Thoracic aorta (tissue), 2 donors: Measurements from ENCODE around the gene GMDS. TPM values are rescaled to one million over a fixed set of nuclear protein-coding genes. Genes with fewer than 3 reads are reported as not detected.

Source experiments
- ATAC-seq: fragments of 150-250 bp; one replicate; pipeline ENCODE4 v1.8.0; 2017; ENCODE audit warnings: low read depth; ENCODE audit not compliant: insufficient number of reproducible peaks, low FRiP score
- DNase-seq: peaks from one replicate; pipeline ENCODE4 v3.0.0-alpha.2; 2020; ENCODE audit warnings: low spot score
- H3K27ac ChIP-seq, 2 donors: fragments of 200-600 bp; sonication (generic); 1 replicate in 1 of 2; 2 replicates in 1 of 2; pipeline ENCODE4 v1.5.1; 2016; ENCODE audit warnings: mild to moderate bottlenecking in 2 of 2, moderate library complexity in 2 of 2
- H3K27me3 ChIP-seq: fragments of 200-600 bp; sonication (generic); replicated peaks from 2 replicates; pipeline ENCODE4 v1.6.0; 2016; ENCODE audit warnings: mild to moderate bottlenecking; ENCODE audit not compliant: insufficient read depth
- H3K36me3 ChIP-seq: fragments of 200-600 bp; sonication (generic); one replicate; pipeline ENCODE4 v1.5.1; 2016
- H3K4me1 ChIP-seq, 2 donors: fragments of 200-600 bp; sonication (generic); 1 replicate in 1 of 2; 2 replicates in 1 of 2; pipeline versions ENCODE4 v1.5.1 to v1.6.0; 2016; ENCODE audit warnings: low read depth in 2 of 2, mild to moderate bottlenecking in 1 of 2; ENCODE audit not compliant: control insufficient read depth in 1 of 2
- H3K4me3 ChIP-seq: fragments of 200-600 bp; sonication (generic); 2 replicates; pipeline ENCODE4 v1.5.1; 2016; ENCODE audit warnings: mild to moderate bottlenecking
- H3K9me3 ChIP-seq: fragments of 200-600 bp; sonication (generic); 2 replicates; pipeline ENCODE4 v1.5.1; 2016
- CTCF ChIP-seq: fragments of 200-600 bp; sonication (generic); IDR thresholded peaks from one replicate; pipeline ENCODE4 v1.5.1; 2019; ENCODE audit warnings: antibody characterized with exemption
- total RNA-seq, 2 donors: library from RNA; depleted of rRNA; stranded (reverse); fragments of >200 nt; gene quantifications; one replicate each; pipeline versions ENCODE4 v1.1.0 to v1.2.3, GENCODE V29; 2016

The GMDS gene
- total RNA-seq, 2 donors from 2014 or later: 87.8 to 87.9 TPM

DNA sequence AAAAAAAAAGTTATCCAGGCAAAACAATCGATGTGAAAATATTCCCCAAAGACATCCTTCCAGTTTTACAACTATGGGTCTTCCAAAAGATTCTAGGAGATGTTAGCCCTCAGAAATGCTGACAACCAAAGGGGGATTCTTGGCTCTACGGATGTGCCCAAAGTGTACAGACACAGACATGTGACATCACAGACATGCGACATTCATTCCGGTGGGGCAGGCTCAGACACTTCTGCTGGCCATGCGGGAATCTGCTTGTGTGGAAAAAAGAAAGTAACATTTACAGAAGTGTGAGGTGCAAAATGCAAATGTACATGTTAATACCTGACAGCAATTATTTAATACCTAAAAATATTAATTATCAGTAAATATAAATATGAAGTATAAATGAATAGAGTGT, 367.1 kb downstream of the GMDS start:
- Histone ChIP-seq H3K27ac (no peak overlapping the region), H3K36me3 (no peaks in the 10 kb centered on the region), H3K27me3 (no peaks in the 10 kb centered on the region), H3K9me3 (no peaks in the 10 kb centered on the region), H3K4me1 (peaks cover 5 to 29% of the 10 kb centered on the region in 2 donors), H3K4me3 (no peak overlapping the region)
- no peak for DNase-seq
- TF ChIP-seq CTCF: no peak
- ATAC-seq: no peak

DNA sequence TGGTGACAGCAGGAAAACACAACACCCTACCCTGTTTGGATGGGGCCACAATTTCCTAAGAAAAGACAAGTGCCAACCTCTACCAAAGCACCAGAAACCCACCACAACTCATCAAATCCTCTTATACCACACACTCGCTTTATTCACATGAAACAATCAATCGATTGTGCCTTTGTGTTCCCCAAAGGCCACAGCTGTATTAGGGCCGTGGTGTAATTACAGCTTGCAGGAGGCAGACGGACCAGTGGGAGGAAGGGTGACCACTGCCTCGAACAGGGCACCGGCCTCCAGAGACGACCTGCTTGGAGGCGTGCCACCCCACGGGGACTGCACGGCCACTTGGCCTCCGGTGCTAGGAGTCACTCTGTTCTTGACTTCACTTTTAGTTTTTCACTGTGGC, 371.6 kb downstream of the GMDS start:
- no peak for TF ChIP-seq CTCF
- Histone ChIP-seq H3K27ac (peak overlapping the region; percentile 80 to 90), H3K4me3 (no peak overlapping the region), H3K36me3 (no peaks in the 10 kb centered on the region), H3K4me1 (peaks cover 0 to 46% of the 10 kb centered on the region in 2 donors), H3K27me3 (no peaks in the 10 kb centered on the region), H3K9me3 (no peaks in the 10 kb centered on the region)
- ATAC-seq (no peak), DNase-seq (no peak)

DNA sequence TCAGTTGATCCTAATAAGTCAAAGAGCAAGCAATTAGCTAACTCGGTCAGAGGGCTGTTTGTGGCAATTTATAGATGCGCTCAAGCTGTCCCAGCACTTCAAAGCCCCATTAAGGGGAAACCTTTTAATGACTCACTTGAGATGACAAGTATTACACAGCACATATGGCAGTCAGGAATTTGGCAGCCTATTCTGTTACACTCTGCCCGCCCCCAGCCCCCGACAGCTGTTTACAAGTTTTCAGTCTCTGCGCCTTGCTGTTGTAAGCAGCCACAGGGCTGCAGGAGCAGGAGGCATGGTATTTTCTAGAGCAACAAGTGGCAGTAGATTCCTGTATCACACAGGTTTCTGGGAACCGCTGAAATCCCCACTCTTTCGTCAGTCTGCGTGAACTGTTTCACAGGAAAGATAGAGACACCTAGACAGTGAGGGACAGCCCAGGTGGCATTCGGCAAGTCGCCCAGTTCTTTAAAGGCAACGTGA, 372.7 kb downstream of the GMDS start:
- peaks cover 0 to 46% of the 10 kb centered on the region in 2 donors for H3K4me1 ChIP-seq
- no peak for TF ChIP-seq CTCF

DNA sequence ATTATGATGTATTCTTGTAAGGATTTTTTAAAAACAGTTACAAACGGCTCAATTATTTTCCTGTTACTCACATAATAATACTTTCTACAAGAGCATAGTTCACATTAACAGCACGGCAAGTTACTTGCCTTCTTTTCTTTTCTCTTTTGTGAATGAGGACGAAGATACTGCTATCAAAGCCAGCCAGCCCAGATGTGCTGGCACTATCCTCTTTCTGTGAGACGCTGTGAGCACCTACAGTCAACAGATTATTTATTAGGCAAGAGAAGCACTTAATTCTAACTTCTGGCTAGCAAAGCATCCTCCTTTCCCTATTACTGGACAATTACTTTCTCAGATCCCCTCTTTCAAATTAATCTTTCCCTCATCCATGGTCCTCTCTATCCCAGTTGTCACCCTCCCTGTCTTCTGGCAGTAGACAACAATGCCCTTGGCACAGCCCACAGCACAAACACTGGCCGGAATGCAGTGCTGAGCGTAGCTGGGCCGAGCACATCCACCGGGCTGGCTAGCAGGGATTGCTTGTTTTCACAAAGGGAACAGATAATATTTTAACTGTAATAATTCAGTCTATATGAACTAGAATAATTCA, 373.6 kb downstream of the GMDS start:
- Histone ChIP-seq H3K9me3 (no peaks in the 10 kb centered on the region), H3K36me3 (no peaks in the 10 kb centered on the region), H3K4me1 (peaks cover 0 to 46% of the 10 kb centered on the region in 2 donors), H3K27ac (peak overlapping the region; percentile 80 to 90), H3K27me3 (no peaks in the 10 kb centered on the region), H3K4me3 (peak overlapping the region; percentile 55)
- no peak for TF ChIP-seq CTCF
- ATAC-seq (no peak), DNase-seq (no peak)

More for the DNA sequence above, 372.7 kb downstream of the GMDS start:
- DNase-seq (no peak), ATAC-seq (no peak)
- Histone ChIP-seq H3K27ac (peak overlapping the region; percentile 80 to 90), H3K27me3 (no peaks in the 10 kb centered on the region), H3K36me3 (no peaks in the 10 kb centered on the region), H3K9me3 (no peaks in the 10 kb centered on the region), H3K4me3 (peak overlapping the region; percentile 55)

DNA sequence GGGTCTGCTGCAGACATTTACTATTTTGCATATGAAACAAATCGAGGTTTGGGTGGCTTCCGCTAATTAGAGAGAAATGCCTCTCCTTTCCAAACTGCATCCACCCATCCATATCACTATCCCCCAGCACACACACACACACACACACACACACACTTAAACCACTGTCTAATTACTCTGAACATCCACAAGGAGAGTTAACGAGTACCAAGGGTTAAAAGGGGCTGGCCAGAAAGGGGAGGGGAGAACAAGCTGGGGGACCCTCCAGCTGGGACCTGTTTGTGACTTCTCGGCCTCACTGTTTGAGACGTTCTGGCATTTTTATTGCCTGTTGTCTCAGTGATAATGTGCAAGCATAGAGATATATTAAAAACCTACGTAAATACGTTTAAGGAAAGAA, 374.5 kb downstream of the GMDS start:
- Histone ChIP-seq H3K4me1 (peaks cover 0 to 46% of the 10 kb centered on the region in 2 donors), H3K9me3 (no peaks in the 10 kb centered on the region), H3K4me3 (peak overlapping the region; percentile 31), H3K27ac (peak overlapping the region; percentile 80 to 90), H3K27me3 (no peaks in the 10 kb centered on the region), H3K36me3 (no peaks in the 10 kb centered on the region)
- DNase-seq: no peak
- TF ChIP-seq CTCF: no peak
- ATAC-seq: no peak
